HG03521 (cell line): ENCODE results near the gene CLIP2.

Source experiments
- ATAC-seq: cut with Tn5 transposase; IDR thresholded peaks from one replicate; pipeline ENCODE4 v1.9.1; 2021; ENCODE audit warnings: mild to moderate bottlenecking, moderate library complexity; ENCODE audit not compliant: unreplicated experiment

CLIP2 gene

GRCh38 chr7:74269757-74270277, 19.4 kb upstream of the CLIP2 start:
- no peak for ATAC-seq

- ATAC-seq: no peak
These were observed 17.5 kb upstream of the CLIP2 start for GRCh38 chr7:74271742-74272141.

GRCh38 chr7:74272305-74273038, 16.7 kb upstream of the CLIP2 start:
- ATAC-seq: peak; percentile 63

DNA sequence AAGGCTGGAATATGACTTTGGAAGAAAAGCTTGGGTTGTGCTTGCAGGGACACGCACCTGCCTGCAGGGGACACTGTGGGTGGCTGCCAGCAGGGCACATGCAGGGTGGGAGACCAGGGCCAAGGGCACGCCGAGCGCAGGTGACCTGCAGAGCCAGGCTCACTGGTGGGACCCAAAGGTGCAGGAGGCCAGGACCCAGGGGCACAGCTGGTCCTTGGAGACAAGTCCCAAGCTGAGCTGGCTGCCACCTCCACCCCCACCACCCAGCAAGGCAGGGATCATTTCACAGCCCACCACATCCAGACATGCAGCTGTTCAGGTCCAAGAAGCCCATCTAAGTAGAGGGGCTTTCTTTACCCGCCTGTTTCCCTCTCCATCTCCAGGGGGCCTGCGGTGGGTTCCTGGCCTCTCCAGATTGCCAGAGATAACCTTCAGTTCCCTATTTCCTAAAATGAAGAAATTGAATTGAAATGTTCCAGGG, 13.8 kb upstream of the CLIP2 start:
- ATAC-seq: no peak

DNA sequence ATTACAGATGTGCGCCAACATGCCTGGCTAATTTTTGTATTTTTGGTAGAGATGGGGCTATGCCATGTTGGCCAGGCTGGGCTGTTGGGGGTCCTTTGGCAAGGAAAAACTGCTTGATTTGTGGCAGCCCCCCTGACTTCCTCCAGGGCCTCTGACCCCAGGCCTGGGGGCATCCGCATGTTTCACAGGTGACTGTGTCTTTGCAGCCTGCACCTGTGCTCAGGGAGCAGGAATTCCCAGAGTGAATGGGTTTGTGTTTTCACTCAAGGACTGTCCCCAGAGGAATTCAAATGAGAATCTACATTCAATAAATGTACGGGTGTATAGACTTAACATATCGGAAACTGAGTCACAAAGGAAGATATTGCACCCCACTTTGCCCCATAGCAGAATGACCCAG, 11.6 kb upstream of the CLIP2 start:
- ATAC-seq: no peak

DNA sequence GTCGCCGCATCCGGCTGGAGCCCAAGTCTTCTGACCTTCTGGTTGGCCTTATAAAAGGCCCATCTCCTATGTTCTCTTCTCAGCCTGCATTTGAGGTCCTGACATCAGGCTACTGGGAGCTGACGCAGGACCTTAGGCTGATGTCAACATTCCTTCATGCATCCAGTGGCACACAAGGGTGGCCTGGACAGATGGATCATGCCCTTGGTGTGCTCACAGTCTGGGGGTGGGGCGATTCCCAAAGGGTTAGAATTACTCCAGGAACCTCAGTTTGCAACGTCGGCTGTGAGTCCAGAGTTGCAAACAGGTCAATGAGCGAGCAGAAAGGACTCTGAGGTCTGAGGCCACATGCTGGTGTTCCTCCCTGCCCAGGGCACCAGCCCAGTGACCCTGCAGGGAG, 8.2 kb upstream of the CLIP2 start:
- ATAC-seq: no peak

GRCh38 chr7:74282748-74283459, 6.3 kb upstream of the CLIP2 start:
- no peak for ATAC-seq

- no peak for ATAC-seq
These were observed 5.3 kb upstream of the CLIP2 start for GRCh38 chr7:74283858-74284447.

DNA sequence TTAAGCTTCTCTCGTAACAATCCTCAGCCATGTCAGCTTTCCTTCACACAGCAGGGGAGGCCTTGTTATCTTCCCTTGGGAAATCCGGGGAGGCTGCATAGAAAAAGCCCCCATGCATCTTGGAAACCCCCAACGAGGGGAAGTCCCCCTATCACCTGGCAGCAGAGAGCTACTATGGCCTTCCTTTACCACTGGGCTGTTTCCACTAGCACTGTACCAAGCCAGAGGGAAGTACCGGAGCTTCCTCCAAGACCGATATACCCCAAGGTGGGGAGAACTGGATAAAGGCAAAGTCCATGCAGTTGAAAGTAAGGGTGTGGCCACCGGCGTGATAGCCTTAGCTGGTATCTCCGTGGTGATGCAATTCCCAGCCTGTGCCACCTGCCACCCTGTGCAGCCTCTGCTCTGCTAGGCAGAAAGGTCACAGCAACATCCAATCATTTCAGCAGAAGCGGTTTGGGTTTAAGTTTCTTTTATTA, 4.4 kb upstream of the CLIP2 start:
- no peak for ATAC-seq

- ATAC-seq: no peak
These were observed 3.1 kb upstream of the CLIP2 start for GRCh38 chr7:74286131-74286530.

GRCh38 chr7:74287303-74288033, 1.7 kb upstream of the CLIP2 start:
- ATAC-seq: no peak

DNA sequence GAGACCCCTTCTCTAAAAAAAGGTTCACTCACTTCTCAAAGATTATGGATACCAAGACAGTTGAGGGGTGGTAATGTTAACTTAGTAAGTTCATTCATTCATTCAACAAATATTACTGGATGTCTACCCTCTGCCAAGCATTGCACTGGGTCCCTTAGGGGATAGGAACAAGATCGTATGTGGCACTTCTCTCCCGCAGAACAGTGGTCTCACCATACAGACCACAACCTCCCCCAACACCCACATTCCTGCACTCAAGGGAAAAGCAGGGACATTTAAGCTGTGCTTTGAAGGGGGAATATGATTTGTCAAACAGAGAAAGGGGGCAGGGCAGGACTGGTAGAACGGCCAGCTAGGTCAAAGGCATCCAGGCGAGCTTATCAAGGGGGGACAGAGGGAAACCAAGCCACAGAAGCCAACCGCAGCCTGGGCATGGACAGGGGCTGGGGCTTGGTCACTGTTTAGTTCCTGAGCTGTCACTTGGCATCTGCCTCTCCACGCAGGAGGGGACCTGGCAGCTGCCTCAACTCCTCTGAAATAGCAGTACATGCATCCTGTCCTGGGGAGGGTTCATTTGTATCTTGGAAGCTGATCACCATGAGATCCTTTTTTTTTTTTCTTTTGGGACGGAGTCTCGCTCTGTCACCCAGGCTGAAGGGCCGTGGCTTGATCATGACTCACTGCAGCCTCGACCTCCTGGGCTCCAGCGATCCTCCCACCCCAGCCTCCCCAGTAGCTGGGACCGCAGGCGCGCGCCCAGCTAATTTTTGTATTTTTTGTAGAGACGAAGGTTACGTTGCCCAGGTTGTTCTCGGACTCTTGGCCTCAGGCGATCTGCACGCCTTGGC, 949 bp upstream of the CLIP2 start:
- ATAC-seq: no peak

DNA sequence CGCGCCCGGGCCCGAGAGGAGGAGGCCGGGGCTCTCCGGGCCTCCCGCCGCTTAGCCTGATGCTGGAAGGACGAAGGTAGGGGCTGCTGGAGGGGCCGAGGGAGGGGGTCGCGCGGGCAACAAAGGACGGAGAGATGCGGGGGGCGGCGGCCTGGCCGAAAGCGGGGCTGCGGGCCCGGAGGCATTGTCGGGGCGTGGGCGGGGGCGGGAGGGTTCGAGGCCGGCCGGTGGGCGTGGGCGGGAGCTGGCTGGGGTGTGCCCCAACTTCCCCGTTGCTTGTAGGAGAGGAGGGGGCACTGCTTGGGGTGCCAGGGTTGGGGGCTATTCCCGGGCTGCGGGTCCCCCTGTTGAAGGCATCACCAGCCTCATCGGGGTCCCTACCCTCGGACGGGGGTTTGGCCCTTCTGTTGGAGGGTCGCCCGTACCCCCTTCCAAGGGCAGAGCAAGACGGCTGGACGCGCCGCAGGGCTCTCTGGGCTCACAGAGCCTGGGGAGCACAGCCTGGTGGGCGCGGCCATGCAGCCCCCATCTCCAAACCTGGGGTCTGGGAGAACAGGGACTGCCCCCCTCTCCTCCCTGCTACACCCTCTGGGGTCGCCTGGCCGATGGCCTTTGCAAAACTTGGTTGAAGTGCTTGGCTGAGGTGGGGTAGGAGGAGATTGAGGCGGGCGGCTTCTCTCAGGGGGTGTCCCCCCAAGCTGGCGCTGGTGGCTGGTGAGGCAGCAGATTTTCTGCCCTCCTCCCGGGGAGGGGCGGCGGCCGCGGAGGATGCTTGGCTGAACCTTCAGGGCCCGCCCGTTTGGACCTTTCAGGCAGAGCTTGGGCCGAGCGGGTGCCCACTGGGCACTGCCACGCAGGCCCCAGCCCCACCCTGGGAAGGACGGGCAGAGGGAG, 699 bp downstream of the CLIP2 start:
- ATAC-seq: no peak

DNA sequence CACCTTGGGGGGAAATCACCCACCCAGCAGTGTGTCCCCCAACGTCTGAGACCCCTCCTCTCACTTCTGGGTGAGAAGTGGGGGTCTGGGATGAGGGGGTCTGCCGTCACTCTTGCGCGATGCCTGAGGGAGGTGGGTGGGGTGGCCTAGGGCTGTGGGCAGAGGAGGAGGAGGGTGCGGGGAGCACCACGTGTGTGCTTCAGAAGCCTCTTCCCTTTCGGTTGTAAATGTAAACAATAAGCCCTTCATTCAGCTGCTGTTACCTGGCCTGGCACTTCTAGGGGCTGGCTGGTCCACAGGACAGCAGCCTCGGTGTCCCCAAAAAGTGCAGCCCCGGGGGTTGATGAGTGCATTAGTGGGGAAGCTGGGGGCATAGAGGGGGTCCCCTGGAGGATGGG, 1.3 kb downstream of the CLIP2 start:
- no peak for ATAC-seq

- ATAC-seq: no peak
These were observed 1.8 kb downstream of the CLIP2 start for GRCh38 chr7:74290981-74291441.

DNA sequence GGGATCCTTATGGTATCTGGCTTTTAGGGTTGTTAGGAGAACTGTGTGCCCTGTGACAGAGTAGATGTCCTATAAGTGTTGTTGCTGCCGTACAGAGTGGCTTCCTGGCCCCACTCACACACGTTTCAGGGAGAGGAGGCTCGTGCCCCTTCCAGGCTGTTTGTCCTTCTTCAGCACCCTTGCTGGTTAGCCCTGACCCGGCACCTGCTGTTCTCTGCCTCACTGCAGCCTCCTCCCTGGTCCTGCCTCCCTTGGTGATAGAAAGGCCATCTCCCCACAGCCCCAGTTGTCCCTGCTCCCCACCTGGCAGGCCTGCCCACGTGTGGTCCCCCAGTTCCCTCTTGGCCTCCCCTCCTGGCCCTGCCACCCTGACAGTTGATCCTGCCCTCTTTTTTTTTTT, 2.3 kb downstream of the CLIP2 start:
- ATAC-seq: no peak

DNA sequence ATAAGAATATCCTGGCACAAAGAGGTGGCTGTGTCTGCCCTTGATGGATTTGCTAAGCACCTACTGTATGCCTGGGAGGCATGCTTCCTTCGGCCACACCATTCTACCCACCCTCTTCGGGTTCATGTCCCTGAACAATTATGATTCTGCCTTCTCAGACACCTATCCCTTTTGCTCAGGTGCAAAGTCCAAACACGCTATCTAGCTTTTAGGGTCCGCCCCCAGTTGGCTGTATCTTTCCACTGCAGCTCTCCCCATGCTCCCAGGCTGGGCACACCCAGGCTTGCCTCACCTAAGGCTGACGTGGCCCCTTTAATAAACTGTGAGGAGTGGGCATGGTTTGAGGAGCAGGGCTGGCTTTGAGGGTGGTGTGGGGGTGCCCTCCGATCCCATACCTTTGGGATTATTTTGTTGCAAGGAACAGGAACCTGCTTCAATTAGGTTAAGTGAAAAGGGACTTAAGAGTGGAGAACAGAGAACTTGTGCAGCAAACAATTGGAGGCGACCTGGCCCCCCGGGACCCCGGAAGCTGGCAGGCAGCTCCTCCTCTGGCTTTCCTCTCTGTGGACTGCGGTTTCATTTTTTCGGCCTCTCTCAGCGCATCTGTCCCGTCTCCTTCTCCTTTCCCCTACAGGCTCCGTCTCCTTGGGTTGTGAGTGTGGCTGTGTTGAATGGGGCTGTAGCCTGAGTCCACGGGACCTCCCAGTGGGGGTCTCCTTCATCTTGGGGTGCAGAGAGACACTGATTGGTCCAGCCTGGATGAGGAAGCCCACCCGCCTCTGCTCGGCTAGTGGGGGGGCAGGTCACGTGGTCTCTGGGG, 3.8 kb downstream of the CLIP2 start:
- ATAC-seq: no peak

GRCh38 chr7:74293577-74293908, 4.3 kb downstream of the CLIP2 start:
- ATAC-seq: no peak
